GM18508 (cell line): ENCODE measurements around the gene EML6.

Experiments used
- ATAC-seq: cut with Tn5 transposase; IDR thresholded peaks from one replicate; pipeline ENCODE4 v1.9.1; 2021; ENCODE audit warnings: moderate number of reproducible peaks; ENCODE audit not compliant: insufficient read depth, unreplicated experiment

Gene EML6

DNA sequence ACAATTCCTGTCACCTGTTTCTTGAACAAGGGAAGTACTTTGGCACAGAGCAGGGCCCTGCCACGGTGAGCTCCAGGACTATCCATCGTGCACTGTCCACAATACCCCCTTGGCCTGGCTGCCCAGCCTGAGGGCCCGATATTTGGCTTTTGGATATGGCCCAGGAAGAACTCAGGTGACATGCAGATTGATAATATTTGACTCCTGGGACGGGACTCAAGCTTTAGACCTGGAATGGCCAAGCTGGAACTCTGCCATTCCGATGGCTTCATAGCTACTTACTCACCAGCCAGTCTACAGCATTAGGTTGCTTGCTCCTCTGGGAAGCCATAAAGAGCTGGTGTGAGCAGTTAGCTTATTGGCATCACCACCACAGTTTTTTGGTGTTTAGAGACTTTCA is 26.6 kb downstream of the EML6 start:
- no peak for ATAC-seq

- ATAC-seq: no peak
Observed at GRCh38 chr2:54752439-54752838, 29.0 kb downstream of the EML6 start.

DNA sequence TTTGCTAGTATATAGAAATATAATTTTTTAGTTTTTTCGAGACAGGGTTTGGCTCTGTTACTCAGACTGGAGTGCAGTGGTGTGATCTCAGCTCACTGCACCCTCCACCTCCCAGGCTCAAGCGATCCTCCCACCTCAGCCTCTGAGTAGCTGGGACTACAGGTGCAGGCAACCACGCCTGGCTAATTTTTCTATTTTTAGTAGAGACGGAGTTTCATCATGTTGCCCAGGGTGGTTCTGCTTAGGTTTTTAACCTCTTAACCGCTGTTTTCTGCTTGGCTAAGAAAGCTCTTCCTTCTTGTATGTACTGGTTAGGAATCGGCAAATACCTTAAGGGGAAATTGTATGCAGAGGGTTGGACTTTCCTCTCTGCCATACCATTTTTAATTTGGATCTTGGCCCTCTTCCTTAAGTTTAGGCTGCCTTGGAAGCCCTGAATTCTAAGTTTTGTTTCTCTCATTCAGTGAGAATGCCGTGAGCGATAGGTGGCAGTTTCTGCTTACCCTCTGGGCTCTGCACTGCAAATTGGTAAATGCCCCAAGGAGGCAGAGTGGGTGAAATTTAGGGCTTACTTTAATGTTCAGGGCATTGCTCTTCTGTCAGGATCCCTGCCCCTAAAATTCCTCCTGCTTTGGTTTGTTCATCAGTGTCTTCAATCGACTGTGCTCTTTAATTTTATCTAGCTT is 32.3 kb downstream of the EML6 start:
- no peak for ATAC-seq

- no peak for ATAC-seq
Observed at GRCh38 chr2:54757500-54757899, 34.0 kb downstream of the EML6 start.

GRCh38 chr2:54758951-54759350 is 35.5 kb downstream of the EML6 start:
- ATAC-seq: no peak

DNA sequence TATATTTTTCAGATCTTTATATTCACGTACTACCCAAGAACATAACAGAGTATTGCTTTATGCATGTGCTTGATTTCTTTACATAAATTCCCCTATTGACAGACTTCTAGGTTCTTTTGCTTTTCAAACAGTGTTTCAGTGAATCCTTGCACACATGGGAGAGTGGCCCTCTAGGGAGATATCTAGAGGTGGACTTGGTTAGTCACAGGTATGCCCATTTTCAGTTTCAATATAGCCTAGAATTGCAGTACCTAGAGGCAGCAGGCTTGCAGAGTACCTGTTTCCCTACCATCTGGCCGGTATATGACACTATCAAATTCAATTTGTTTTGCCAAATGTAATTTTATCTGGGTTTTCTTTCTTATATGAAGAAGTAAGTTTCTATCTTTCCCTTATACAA is 36.8 kb downstream of the EML6 start:
- no peak for ATAC-seq

DNA sequence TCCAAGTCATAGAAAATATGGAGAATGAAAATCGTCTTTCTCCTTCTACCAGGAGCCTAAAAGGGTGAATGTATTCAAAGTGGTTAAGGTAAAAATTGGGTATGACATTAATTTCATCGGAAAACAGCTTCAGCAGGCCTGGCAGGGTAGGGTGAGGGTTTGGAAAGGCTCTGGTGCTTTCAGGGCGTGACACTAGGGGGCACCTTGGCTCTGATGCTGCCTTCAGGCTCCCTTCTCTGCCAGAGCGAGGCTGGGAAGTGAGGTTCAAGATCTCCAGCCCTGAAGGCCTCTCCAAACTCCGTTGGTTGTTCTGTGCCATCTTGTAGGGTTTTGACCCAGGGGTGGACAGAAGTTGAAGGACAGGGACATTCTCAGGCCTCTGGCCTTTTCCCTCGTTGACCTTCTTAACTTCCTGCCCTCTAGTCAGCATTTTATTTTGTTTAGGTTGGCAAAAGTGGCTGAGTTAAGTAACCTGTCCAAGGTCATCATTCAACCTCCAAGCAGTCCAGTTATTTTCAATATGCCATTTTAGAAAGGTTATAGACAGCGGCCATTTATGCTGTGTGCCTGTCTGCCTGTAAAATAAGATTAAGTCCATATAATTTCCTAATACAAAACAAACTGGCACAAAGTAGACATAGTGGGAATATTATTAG is 40.3 kb downstream of the EML6 start:
- ATAC-seq: no peak

GRCh38 chr2:54767921-54768320 is 44.5 kb downstream of the EML6 start:
- no peak for ATAC-seq

DNA sequence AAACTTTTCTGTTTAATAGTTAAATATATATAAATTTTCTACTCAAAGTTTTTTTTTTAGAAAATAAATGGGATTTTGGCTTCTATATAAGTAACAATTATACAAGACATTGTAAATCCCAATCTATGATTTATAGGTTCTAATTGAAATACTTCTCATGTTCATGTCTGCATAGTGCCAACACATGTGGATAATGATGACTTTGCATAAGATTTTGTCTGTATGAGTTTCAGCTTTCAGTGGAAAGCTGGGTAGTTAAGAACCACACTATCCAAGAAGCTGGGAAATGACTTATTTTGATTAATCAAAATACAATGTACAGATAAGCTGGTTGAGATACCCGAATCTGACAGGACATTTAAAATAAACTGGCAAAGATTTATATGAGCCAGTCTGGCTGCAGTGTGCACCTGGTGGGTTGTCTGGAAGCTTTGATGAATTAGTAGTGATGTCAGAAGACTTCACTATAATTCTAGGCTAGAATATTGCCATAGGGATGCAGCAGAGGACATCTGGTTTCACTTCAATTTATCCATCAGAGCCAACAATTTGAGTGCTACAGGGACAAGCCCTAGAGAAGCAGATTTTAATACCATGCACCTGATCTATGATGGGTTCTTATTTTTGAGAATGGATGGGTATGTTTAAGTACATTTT is 45.4 kb downstream of the EML6 start:
- no peak for ATAC-seq

DNA sequence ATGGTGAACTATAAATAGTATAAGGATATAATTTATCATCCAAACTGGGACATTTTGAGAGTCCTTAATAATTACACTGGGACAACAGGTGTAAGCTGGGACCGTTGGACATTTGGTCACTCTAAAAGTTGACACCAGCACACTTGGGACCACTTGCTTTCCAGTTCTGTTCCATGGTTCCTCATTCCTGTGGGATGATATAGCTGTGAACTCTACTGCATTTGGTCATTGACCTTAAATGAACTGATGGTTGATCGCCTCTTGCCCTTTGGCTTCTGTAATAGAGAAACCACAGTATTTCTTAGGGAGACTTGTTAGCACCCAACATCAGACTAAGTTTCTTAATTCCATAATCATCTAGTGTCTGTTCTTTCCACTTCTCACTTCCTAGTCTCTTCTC is 46.7 kb downstream of the EML6 start:
- ATAC-seq: no peak

DNA sequence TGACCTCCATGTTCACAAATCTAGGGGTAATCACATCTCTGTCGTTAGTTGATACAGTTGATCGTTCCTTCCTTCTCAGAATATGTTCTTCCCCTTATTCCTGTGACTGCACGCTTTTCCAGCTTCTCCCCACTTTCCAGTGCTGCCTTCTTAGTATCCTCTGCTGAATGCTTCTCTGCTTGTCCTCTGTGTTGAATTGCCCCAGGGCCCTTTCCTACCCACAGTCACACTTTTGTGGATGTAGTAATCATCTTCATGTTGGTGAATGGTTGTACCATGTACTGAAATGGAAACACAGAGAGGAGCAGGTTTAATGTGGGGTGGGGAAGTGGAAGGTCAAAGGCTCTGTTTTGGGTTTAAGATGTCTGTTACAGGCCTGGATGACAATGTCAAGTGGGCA is 47.2 kb downstream of the EML6 start:
- no peak for ATAC-seq

DNA sequence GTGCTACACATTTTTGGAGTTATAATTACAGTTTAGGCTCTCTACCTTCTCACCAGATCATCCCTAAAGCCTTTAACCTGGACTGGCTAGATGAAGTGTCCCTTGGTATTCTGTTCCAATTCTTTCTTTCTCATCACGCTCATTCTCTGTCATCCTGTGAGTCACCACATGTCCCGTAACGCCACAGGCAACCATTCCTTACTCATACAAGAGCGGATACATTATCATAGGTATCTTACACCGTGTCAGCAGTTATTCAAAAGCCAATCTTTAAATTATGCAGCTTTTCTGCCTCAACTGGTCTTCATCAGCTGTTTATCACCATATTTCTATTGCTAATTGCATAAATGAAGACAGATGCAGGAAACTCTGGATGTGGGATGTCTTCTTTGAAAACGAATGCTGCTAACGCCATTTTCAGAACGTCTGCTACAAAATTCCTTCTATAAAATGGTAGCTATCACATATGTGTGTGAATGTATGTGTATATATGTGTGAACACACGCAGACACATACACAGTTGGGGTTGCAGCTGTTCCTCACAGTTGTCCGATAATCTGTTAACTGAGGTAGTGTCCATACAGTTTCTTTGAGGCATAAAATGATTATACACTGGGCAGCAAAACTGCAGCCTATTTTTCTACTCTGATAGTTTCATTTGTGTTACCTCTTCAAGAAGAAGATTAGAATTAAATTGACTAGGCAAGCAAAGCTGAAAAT is 47.9 kb downstream of the EML6 start:
- no peak for ATAC-seq

GRCh38 chr2:54772110-54772509 is 48.6 kb downstream of the EML6 start:
- no peak for ATAC-seq

- ATAC-seq: no peak
Observed at GRCh38 chr2:54772531-54772930, 49.1 kb downstream of the EML6 start.

DNA sequence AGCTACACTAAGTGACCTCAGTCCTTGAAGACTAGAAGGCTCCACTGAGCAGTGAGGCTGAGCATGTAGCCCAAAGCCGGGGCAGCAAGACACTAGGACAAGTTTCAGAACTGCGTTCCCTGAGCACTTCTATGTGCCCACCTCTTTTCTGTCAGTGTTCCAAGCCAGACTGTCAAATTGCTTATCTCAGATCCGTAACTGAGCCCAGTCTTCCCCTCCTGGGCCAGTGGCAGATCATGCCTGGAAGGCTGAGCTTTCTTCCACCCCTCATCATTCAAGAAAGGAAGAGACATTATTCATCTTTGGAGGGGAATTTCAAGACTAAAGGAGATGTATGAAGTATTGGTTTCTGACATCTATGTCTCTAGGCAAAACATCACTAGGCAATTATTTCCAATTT is 49.8 kb downstream of the EML6 start:
- no peak for ATAC-seq

DNA sequence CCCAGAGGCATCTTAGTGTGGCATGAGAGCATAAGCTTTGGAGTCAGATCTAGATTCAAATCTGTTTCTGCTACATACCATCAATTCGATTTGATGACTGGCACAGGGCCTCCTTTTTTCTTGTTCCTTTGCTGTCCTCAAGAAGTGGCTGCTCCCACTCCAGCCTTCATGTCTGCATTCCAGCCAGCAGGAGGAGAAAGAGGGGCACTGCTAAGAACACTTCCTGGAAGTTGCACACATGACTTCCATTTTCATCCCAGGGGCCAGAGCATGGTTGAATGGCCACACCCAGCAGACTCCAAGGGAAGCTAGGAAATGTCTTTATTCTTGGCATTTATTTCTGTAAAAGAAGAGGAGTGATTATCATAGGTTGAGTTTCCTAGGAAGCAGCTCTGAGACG is 50.4 kb downstream of the EML6 start:
- no peak for ATAC-seq

- no peak for ATAC-seq
Observed at GRCh38 chr2:54775710-54776109, 52.2 kb downstream of the EML6 start.

- no peak for ATAC-seq
Observed at GRCh38 chr2:54776494-54776893, 53.0 kb downstream of the EML6 start.

DNA sequence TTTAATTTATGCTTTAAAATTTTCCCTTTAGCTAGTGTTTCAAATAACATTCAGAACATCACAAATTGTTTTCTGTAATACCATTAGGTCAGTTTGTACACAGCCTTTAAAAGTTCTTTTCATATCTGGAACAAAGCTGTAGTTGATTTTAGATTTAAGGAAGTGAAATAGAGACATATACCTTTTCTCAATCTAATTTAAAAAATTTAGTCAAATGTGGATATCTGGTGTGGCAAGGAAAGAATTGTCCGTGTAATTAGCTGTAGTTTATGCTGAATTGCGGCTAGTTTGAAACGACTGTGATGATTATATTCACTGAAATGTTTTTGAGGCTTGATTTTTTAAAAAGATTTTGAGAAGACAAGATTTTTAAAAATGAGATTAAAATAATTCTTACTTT is 59.9 kb downstream of the EML6 start:
- ATAC-seq: no peak

DNA sequence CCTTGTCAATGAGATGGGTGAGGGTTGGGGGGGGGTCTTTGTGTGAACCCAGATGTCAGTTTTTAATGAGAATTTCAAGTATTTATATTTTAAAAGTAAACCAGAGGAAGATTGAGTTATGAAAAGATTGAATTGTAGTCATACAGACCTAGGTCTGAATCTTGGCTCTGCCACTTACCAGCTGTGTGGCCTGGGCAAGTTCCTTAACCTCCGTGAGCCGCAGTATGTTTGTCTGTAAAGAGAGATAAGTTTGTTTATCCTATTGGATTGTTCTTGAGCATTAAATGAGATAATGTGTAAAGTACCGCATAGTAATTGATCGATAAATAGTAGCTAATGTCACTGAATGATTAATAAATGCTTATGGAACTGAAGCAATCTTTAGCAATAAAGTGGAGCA is 63.8 kb downstream of the EML6 start:
- no peak for ATAC-seq

DNA sequence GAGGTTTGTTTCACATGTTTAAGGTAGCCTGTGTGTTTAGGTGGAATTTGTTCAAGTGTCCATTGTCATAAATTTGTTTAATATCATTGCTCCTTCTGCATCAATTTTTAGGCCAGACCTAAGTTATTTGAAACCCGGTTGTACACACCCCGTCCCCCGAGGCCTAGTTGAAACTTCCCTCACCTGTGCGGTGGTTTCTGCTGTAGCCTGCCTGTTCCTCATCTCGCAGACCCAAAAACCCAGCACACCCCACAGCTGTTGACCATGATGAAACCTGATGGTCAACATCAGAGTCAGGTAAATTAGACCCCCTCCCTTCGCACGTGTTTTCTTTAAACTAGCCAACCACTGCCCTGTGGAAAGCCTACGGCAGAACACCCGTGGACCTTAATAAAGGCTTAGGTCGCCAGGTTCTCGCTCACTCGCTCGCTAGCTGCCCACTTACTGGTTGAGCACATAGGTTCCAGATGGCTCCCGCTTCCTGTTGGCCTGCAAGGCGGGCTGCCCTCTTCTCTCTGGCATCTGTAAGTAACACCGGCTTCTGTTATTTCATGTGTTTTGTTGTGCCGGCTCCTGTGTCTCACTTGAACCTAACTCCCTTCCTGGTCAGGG is 64.4 kb downstream of the EML6 start:
- ATAC-seq: no peak
